IPS-15b (cell line): ENCODE results near the gene NOTO.
"Not testable (repeated sequence)": the region's sequence is repeated elsewhere in the genome, so short reads cannot be mapped to it uniquely, and the experiment has no call there.

ENCODE experiments used
- H3K27me3 ChIP-seq: one replicate; pipeline ENCODE4 v1.6.1; 2013; ENCODE audit warnings: low read length; ENCODE audit not compliant: control insufficient read depth, insufficient read depth
- H3K36me3 ChIP-seq: one replicate; pipeline ENCODE4 v1.6.1; 2013; ENCODE audit warnings: low read length; ENCODE audit not compliant: control insufficient read depth, insufficient read depth
- H3K4me1 ChIP-seq: one replicate; pipeline ENCODE4 v1.6.1; 2013; ENCODE audit warnings: mild to moderate bottlenecking, low read length; ENCODE audit not compliant: control insufficient read depth, insufficient read depth
- H3K4me3 ChIP-seq: one replicate; pipeline ENCODE4 v1.5.1; 2013; ENCODE audit warnings: low read depth, low read length
- H3K9ac ChIP-seq: one replicate; pipeline ENCODE4 v1.6.1; 2013; ENCODE audit warnings: low read depth, mild to moderate bottlenecking, low read length
- H3K9me3 ChIP-seq: one replicate; pipeline ENCODE4 v1.6.1; 2013; ENCODE audit warnings: mild to moderate bottlenecking, low read length; ENCODE audit not compliant: control insufficient read depth, insufficient read depth

NOTO gene

GRCh38 chr2:73174941-73175662 is 27.3 kb upstream of the NOTO start:
- no peaks in the 10 kb centered on the region for H3K9me3 ChIP-seq
- peaks cover 69% of the 10 kb centered on the region for H3K27me3 ChIP-seq
- peaks cover 3% of the 10 kb centered on the region for H3K4me1 ChIP-seq
- peak overlapping the region; percentile 26 for H3K9ac ChIP-seq
- peak overlapping the region; percentile 73 for H3K4me3 ChIP-seq
- H3K36me3 ChIP-seq: no peaks in the 10 kb centered on the region

GRCh38 chr2:73175663-73176204 is 26.6 kb upstream of the NOTO start:
- Histone ChIP-seq H3K4me3 (peak overlapping the region; percentile 73), H3K27me3 (peaks cover 70% of the 10 kb centered on the region), H3K9me3 (no peaks in the 10 kb centered on the region), H3K9ac (peak overlapping the region; percentile 26), H3K36me3 (no peaks in the 10 kb centered on the region), H3K4me1 (peaks cover 3% of the 10 kb centered on the region)

GRCh38 chr2:73176205-73176880 is 26.0 kb upstream of the NOTO start:
- peaks cover 3% of the 10 kb centered on the region for H3K4me1 ChIP-seq
- H3K9ac ChIP-seq: no peak overlapping the region
- peaks cover 70% of the 10 kb centered on the region for H3K27me3 ChIP-seq
- H3K36me3 ChIP-seq: no peaks in the 10 kb centered on the region
- peak overlapping the region; percentile 73 for H3K4me3 ChIP-seq
- no peaks in the 10 kb centered on the region for H3K9me3 ChIP-seq

DNA sequence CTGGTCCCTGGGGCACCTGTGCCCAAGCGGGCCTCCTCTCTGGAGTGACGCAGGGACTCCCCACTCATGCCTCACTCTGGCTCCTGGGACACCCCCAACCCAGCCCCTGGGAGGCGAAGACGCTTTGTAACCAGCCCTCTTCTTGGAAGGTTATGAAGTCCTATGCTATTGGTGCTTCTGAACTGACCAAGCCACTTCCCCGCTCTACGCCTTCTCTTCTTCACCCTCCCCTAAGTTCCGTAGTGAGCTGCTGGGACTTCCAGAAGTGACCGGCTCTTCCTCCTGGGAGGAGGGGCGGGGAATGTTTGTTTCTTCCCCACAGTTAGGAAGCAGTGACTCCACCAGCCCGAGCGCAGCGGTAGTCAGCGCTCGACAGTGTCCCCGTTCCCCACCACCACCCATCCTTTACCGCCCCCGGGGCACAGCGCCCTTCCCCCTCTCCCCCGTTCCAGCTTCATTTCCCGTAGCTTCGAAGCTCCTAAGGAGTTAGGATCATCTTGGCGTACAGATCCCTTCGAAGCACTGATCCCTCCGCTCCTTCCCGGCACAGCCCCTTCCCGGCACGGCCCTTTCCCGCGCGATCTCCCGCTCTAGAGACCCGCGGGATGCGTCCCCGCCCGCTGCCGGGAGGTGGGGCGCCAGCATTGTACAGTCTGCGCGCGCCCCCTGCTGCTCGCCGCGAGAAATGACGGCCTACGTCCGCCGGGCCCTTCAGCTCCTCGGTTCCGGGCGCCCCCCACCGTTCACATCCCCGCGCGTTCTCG is 25.3 kb upstream of the NOTO start:
- peaks cover 70% of the 10 kb centered on the region for H3K27me3 ChIP-seq
- peaks cover 3% of the 10 kb centered on the region for H3K4me1 ChIP-seq
- no peaks in the 10 kb centered on the region for H3K36me3 ChIP-seq
- H3K9me3 ChIP-seq: no peaks in the 10 kb centered on the region
- H3K4me3 ChIP-seq: peak overlapping the region; percentile 73
- no peak overlapping the region for H3K9ac ChIP-seq

- Histone ChIP-seq H3K36me3 (no peaks in the 10 kb centered on the region), H3K9me3 (no peaks in the 10 kb centered on the region), H3K9ac (no peak overlapping the region), H3K4me1 (peaks cover 3% of the 10 kb centered on the region), H3K4me3 (peak overlapping the region; percentile 73), H3K27me3 (peaks cover 66% of the 10 kb centered on the region)
These were observed 24.6 kb upstream of the NOTO start for GRCh38 chr2:73177645-73178255.

- Histone ChIP-seq H3K4me1 (no peaks in the 10 kb centered on the region), H3K27me3 (peaks cover 13% of the 10 kb centered on the region), H3K4me3 (no peak overlapping the region), H3K9ac (no peak overlapping the region), H3K36me3 (no peaks in the 10 kb centered on the region), H3K9me3 (no peaks in the 10 kb centered on the region)
These were observed 16.4 kb upstream of the NOTO start for GRCh38 chr2:73185965-73186364.

DNA sequence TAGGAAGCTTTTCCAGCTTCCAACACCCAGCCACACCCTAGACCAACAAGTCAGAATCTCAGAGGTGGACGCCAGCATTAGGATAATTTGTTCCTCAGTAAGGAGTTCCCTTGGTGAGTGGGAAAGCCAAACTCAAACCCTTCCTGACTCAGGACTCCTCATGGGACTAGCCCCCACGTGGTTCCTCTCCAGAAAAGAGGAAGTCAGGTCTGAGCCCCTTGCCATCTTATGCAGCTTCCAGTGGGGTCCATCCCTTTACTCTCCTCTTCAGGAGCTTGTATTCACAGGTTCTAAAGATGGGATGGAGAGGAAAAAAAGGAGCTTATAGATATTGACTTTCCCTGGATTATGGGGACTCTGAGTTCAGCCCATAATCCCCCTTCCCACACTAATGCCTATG is 14.8 kb upstream of the NOTO start:
- no peaks in the 10 kb centered on the region for H3K9me3 ChIP-seq
- no peak overlapping the region for H3K9ac ChIP-seq
- peaks cover 13% of the 10 kb centered on the region for H3K27me3 ChIP-seq
- peaks cover 4% of the 10 kb centered on the region for H3K4me1 ChIP-seq
- H3K4me3 ChIP-seq: no peak overlapping the region
- H3K36me3 ChIP-seq: no peaks in the 10 kb centered on the region

GRCh38 chr2:73197579-73197978 is 4.8 kb upstream of the NOTO start:
- H3K4me1 ChIP-seq: no peaks in the 10 kb centered on the region
- H3K27me3 ChIP-seq: peaks cover 14% of the 10 kb centered on the region
- no peak overlapping the region for H3K4me3 ChIP-seq
- H3K9ac ChIP-seq: no peak overlapping the region
- H3K9me3 ChIP-seq: no peaks in the 10 kb centered on the region
- H3K36me3 ChIP-seq: no peaks in the 10 kb centered on the region

DNA sequence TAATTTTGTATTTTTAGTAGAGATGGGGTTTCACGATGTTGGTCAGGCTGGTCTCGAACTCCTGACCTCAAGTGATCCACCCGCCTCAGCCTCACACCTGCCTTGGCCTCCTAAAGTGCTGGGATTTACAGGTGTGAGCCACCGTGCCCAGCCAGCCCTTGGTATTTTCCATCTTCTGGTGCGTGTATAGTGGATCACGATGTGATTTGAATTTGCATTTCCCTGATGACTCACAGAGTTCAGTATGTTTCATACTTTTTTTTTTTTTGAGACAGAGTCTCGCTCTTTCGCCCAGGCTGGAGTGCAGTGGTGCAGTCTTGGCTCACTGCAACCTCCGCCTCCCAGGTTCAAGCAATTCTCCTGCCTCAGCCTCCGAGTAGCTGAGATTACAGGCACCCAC is 2.1 kb upstream of the NOTO start:
- not testable (repeated sequence) for H3K9me3 ChIP-seq, H3K9ac ChIP-seq, H3K4me3 ChIP-seq, H3K36me3 ChIP-seq, H3K4me1 ChIP-seq
- H3K27me3 ChIP-seq: peaks cover 33% of the 10 kb centered on the region

- Histone ChIP-seq H3K36me3 (no peaks in the 10 kb centered on the region), H3K4me3 (peak overlapping the region; percentile 63), H3K9me3 (no peaks in the 10 kb centered on the region), H3K4me1 (no peaks in the 10 kb centered on the region), H3K9ac (no peak overlapping the region), H3K27me3 (peaks cover 32% of the 10 kb centered on the region)
These were observed 794 bp downstream of the NOTO start for GRCh38 chr2:73203055-73203681.

GRCh38 chr2:73205611-73206010 is 3.2 kb downstream of the NOTO start:
- H3K27me3 ChIP-seq: peaks cover 31% of the 10 kb centered on the region
- H3K4me1 ChIP-seq: no peaks in the 10 kb centered on the region
- no peak overlapping the region for H3K4me3 ChIP-seq
- H3K9me3 ChIP-seq: no peaks in the 10 kb centered on the region
- H3K9ac ChIP-seq: no peak overlapping the region
- no peaks in the 10 kb centered on the region for H3K36me3 ChIP-seq
